Measurements from ENCODE around the gene BLMH.

The BLMH gene

GRCh38 chr17:30237296-30238002 is 54.3 kb downstream of the BLMH start:
- ATAC-seq (ENCODE audit: low read depth) (no peak), DNase-seq (ENCODE audit: low spot score) (no peak)
- Histone ChIP-seq H3K4me3 (ENCODE audit: severe bottlenecking) (no peak overlapping the region), H3K4me1 (ENCODE audit: insufficient read depth, poor library complexity, severe bottlenecking) (no peaks in the 10 kb centered on the region), H3K36me3 (ENCODE audit: low read depth) (no peaks in the 10 kb centered on the region), H3K27me3 (ENCODE audit: insufficient read depth, poor library complexity, severe bottlenecking) (peaks cover 34% of the 10 kb centered on the region), H3K9me3 (ENCODE audit: severe bottlenecking) (no peaks in the 10 kb centered on the region), H3K27ac (ENCODE audit: poor library complexity, severe bottlenecking) (no peak overlapping the region)
- TF ChIP-seq CTCF (IDR thresholded peaks at IDR 0.05; ENCODE audit: poor library complexity, severe bottlenecking) = no peak

GRCh38 chr17:30236766-30237165 is 55.0 kb downstream of the BLMH start:
- no peak for DNase-seq (ENCODE audit: low spot score)
- H3K36me3 ChIP-seq (ENCODE audit: low read depth) = no peaks in the 10 kb centered on the region
- peak; percentile 65 for ATAC-seq (ENCODE audit: low read depth)
- H3K9me3 ChIP-seq (ENCODE audit: severe bottlenecking) = no peaks in the 10 kb centered on the region
- no peak overlapping the region for H3K4me3 ChIP-seq (ENCODE audit: severe bottlenecking)
- peaks cover 34% of the 10 kb centered on the region for H3K27me3 ChIP-seq (ENCODE audit: insufficient read depth, poor library complexity, severe bottlenecking)
- peak; percentile 33 for TF ChIP-seq CTCF (IDR thresholded peaks at IDR 0.05; ENCODE audit: poor library complexity, severe bottlenecking)
- H3K27ac ChIP-seq (ENCODE audit: poor library complexity, severe bottlenecking) = no peak overlapping the region
- H3K4me1 ChIP-seq (ENCODE audit: insufficient read depth, poor library complexity, severe bottlenecking) = no peaks in the 10 kb centered on the region

GRCh38 chr17:30236297-30236624 is 55.5 kb downstream of the BLMH start:
- no peak overlapping the region for H3K27ac ChIP-seq (ENCODE audit: poor library complexity, severe bottlenecking)
- ATAC-seq (ENCODE audit: low read depth) = no peak
- H3K4me3 ChIP-seq (ENCODE audit: severe bottlenecking) = no peak overlapping the region
- H3K27me3 ChIP-seq (ENCODE audit: insufficient read depth, poor library complexity, severe bottlenecking) = peaks cover 34% of the 10 kb centered on the region
- no peak for DNase-seq (ENCODE audit: low spot score)
- H3K9me3 ChIP-seq (ENCODE audit: severe bottlenecking) = no peaks in the 10 kb centered on the region
- TF ChIP-seq CTCF (IDR thresholded peaks at IDR 0.05; ENCODE audit: poor library complexity, severe bottlenecking) = no peak
- H3K36me3 ChIP-seq (ENCODE audit: low read depth) = no peaks in the 10 kb centered on the region
- no peaks in the 10 kb centered on the region for H3K4me1 ChIP-seq (ENCODE audit: insufficient read depth, poor library complexity, severe bottlenecking)

GRCh38 chr17:30235386-30236296 is 56.1 kb downstream of the BLMH start, which contains the start of gene SLC6A4:
SLC6A4 (minus strand) TSS chr17:30235697; CDS start chr17:30221958, 13,739 bp downstream.
- H3K9me3 ChIP-seq (ENCODE audit: severe bottlenecking) = no peaks in the 10 kb centered on the region
- peaks cover 34% of the 10 kb centered on the region for H3K27me3 ChIP-seq (ENCODE audit: insufficient read depth, poor library complexity, severe bottlenecking)
- peak; percentile 41 for ATAC-seq (ENCODE audit: low read depth)

More at GRCh38 chr17:30235386-30236296, 56.1 kb downstream of the BLMH start, which contains the start of gene SLC6A4:
- Histone ChIP-seq H3K4me3 (ENCODE audit: severe bottlenecking) (peak within 1 kb of the TSS; percentile 13), H3K4me1 (ENCODE audit: insufficient read depth, poor library complexity, severe bottlenecking) (no peaks in the 10 kb centered on the region), H3K27ac (ENCODE audit: poor library complexity, severe bottlenecking) (no peak within 1 kb of the TSS), H3K36me3 (ENCODE audit: low read depth) (no peaks in the 10 kb centered on the region)
- TF ChIP-seq CTCF (IDR thresholded peaks at IDR 0.05; ENCODE audit: poor library complexity, severe bottlenecking) = no peak
- no peak for DNase-seq (ENCODE audit: low spot score)
